HepG2 (cell line): ENCODE results near the gene SCAPER. TPM values are rescaled to one million over a fixed set of nuclear protein-coding genes. Genes with fewer than 3 reads are reported as not detected.

Experiments
- ATAC-seq: fragments of 200-7000 bp; cut with Tn5 transposase; 3 replicates; pipeline ENCODE4 v1.9.1; 2020; ENCODE audit warnings: mild to moderate bottlenecking, moderate library complexity
- BruUV-seq: library from RNA; stranded (reverse); fragments of 400-500 nt; replicated peaks from 2 replicates; lab custom pipeline; 2021; lab: Mats Ljungman, UMichigan
- CTCF ChIA-PET: fragments of 300-600 bp; formaldehyde crosslinking; extraction: SDS; loops from one replicate; lab custom pipeline; 2021; ENCODE audit warnings: low total read pairs, inconsistent platforms, low intra/inter-chr PET ratio; lab: Yijun Ruan, JAX
- POLR2A ChIA-PET: fragments of 350-600 bp; sonication (Branson Sonifier 250); formaldehyde crosslinking; loops from one replicate; lab custom pipeline; 2020; ENCODE audit warnings: antibody characterized with exemption, inconsistent platforms; lab: Yijun Ruan, JAX
- DNase-seq: peaks from one replicate; pipeline ENCODE4 v3.0.0-alpha.2; 2015; ENCODE audit warnings: low spot score
- FAIRE-seq: peaks from 3 replicates; lab custom pipeline; 2011; peaks lifted over from hg19 to GRCh38; lab: Jason Lieb, UNC
- H2AFZ ChIP-seq: one replicate; pipeline ENCODE4 v1.6.1; 2011; ENCODE audit warnings: low read length, inconsistent platforms
- H3K27ac ChIP-seq: fragments of 300-600 bp; 3 replicates; pipeline ENCODE4 v1.8.0; 2011; ENCODE audit warnings: mixed run types, mild to moderate bottlenecking, mixed read lengths, low read length, inconsistent platforms; ENCODE audit not compliant: insufficient read depth; ENCODE audit errors: extremely low read length
- H3K27me3 ChIP-seq, 2 experiments: fragments of 200-600 bp in 1 of 2; 2 replicates in 1 of 2; 3 replicates in 1 of 2; pipeline versions ENCODE4 v1.6.0 to v1.8.0; 2011; ENCODE audit warnings: low read length in 2 of 2, mild to moderate bottlenecking in 2 of 2, moderate library complexity in 2 of 2, inconsistent platforms in 1 of 2; ENCODE audit not compliant: insufficient read depth in 2 of 2, control insufficient read depth in 1 of 2
- H3K36me3 ChIP-seq, 2 experiments: fragments of 200-600 bp in 1 of 2; replicated peaks in 1 of 2; 2 replicates in 1 of 2; 3 replicates in 1 of 2; pipeline versions ENCODE4 v1.5.1 to v1.8.0; 2011; ENCODE audit warnings: low read length in 2 of 2, inconsistent platforms in 1 of 2; ENCODE audit not compliant: insufficient read depth in 2 of 2, control insufficient read depth in 1 of 2
- H3K4me1 ChIP-seq: 2 replicates; pipeline ENCODE4 v1.5.1; 2012; ENCODE audit warnings: low read length, inconsistent platforms; ENCODE audit not compliant: insufficient read depth
- H3K4me2 ChIP-seq: 2 replicates; pipeline ENCODE4 v1.6.0; 2011; ENCODE audit warnings: low read depth, low read length, inconsistent platforms
- H3K4me3 ChIP-seq, 3 experiments: fragments of 200-600 bp in 1 of 3; sonication (generic), shearing (Covaris generic) in 1 of 3; replicated peaks in 1 of 3; 2 replicates each; pipeline ENCODE4 v1.5.1; 2011 to 2016; ENCODE audit warnings: low read length in 3 of 3, inconsistent platforms in 2 of 3, low read depth in 2 of 3, mild to moderate bottlenecking in 2 of 3, control low read depth in 1 of 3, mixed read lengths in 1 of 3; ENCODE audit not compliant: insufficient read depth in 1 of 3
- H3K79me2 ChIP-seq: one replicate; pipeline ENCODE4 v1.6.1; 2011; ENCODE audit warnings: low read length, inconsistent platforms; ENCODE audit not compliant: insufficient read depth
- H3K9ac ChIP-seq: 2 replicates; pipeline ENCODE4 v1.6.0; 2011; ENCODE audit warnings: mild to moderate bottlenecking, low read depth, low read length, inconsistent platforms; ENCODE audit not compliant: insufficient read depth
- H3K9me3 ChIP-seq: 2 replicates; pipeline ENCODE4 v1.5.1; 2012; ENCODE audit warnings: mild to moderate bottlenecking, low read length
- H4K20me1 ChIP-seq: 2 replicates; pipeline ENCODE4 v1.6.0; 2011; ENCODE audit warnings: inconsistent platforms, mild to moderate bottlenecking, low read length, moderate library complexity; ENCODE audit not compliant: insufficient read depth
- ATM ChIP-seq: fragments of 450-650 bp; IDR thresholded peaks from 2 replicates; pipeline ENCODE4 v1.7.1; 2017; ENCODE audit warnings: mild to moderate bottlenecking, borderline replicate concordance
- ELF1 ChIP-seq: sonication (generic); formaldehyde crosslinking; IDR thresholded peaks from 2 replicates; pipeline ENCODE4 v1.4.0; 2020; ENCODE audit warnings: missing genetic modification reagents
- ELF3 ChIP-seq: IDR thresholded peaks from 2 replicates; pipeline ENCODE4 v1.6.1; 2016; ENCODE audit warnings: missing genetic modification reagents, missing compliant biosample characterization
- GFI1 ChIP-seq: sonication (generic); formaldehyde crosslinking; IDR thresholded peaks from 2 replicates; pipeline ENCODE4 v1.5.0; 2020; ENCODE audit warnings: missing genetic modification reagents, mild to moderate bottlenecking, borderline replicate concordance
- GZF1 ChIP-seq: sonication (generic); formaldehyde crosslinking; IDR thresholded peaks from 2 replicates; pipeline ENCODE4 v1.5.1; 2020; ENCODE audit warnings: mild to moderate bottlenecking, missing genetic modification reagents
- HNF1B ChIP-seq: sonication (generic); formaldehyde crosslinking; IDR thresholded peaks from 2 replicates; pipeline ENCODE4 v1.5.1; 2020; ENCODE audit warnings: mild to moderate bottlenecking, moderate library complexity, missing genetic modification reagents
- PHF5A ChIP-seq: IDR thresholded peaks from one replicate; pipeline ENCODE4 v1.6.1; 2018; ENCODE audit warnings: low read depth, missing genetic modification reagents; ENCODE audit not compliant: unreplicated experiment
- POLR2AphosphoS5 ChIP-seq: IDR thresholded peaks from 2 replicates; pipeline ENCODE4 v1.6.1; 2012; ENCODE audit warnings: low read depth, low read length
- RFX5 ChIP-seq: IDR thresholded peaks from 2 replicates; pipeline ENCODE4 v1.6.1; 2011; ENCODE audit warnings: low read depth, low read length, improper control_type of control experiment
- SMARCE1 ChIP-seq: fragments of 450-650 bp; IDR thresholded peaks from 2 replicates; pipeline ENCODE4 v1.6.1; 2017; ENCODE audit warnings: borderline replicate concordance
- ZBED4 ChIP-seq: sonication (generic); formaldehyde crosslinking; IDR thresholded peaks from 2 replicates; pipeline ENCODE4 v1.4.0; 2020; ENCODE audit warnings: missing genetic modification reagents, borderline replicate concordance
- ZBTB33 ChIP-seq: sonication (generic); formaldehyde crosslinking; IDR thresholded peaks from 2 replicates; pipeline ENCODE4 v1.4.0; 2020; ENCODE audit warnings: missing genetic modification reagents
- ZFYVE20 ChIP-seq: sonication (generic); formaldehyde crosslinking; IDR thresholded peaks from 2 replicates; pipeline ENCODE4 v1.8.0; 2023; ENCODE audit warnings: low read depth, mild to moderate bottlenecking, moderate library complexity, missing genetic modification reagents, borderline replicate concordance
- ZNF30 ChIP-seq: sonication (generic); formaldehyde crosslinking; IDR thresholded peaks from 2 replicates; pipeline ENCODE4 v1.5.0; 2020; ENCODE audit warnings: mild to moderate bottlenecking, missing genetic modification reagents
- ZNF484 ChIP-seq: sonication (generic); formaldehyde crosslinking; IDR thresholded peaks from 2 replicates; pipeline ENCODE4 v1.5.1; 2020; ENCODE audit warnings: mild to moderate bottlenecking, low read depth, missing genetic modification reagents, borderline replicate concordance
- in situ Hi-C: cut with HindIII; loops from 2 replicates; pipeline ENCODE4 v1.10.0; 2017; ENCODE audit warnings: low pct_unique_long_range_greater_than_20kb; ENCODE audit not compliant: extremely low pct_ligation_motif_present
- intact Hi-C: fragments of 100-400 bp; cut with micrococcal nuclease; formaldehyde crosslinking; loops from one replicate; pipeline ENCODE4 v1.10.0; 2022; ENCODE audit not compliant: unreplicated experiment
- polyA plus RNA-seq, 8 experiments: library from polyadenylated mRNA; depleted of rRNA in 3 of 8; stranded (reverse) in 7 of 8; unstranded in 1 of 8; fragments of >200 nt; fragmentation: Illumina TruSeq in 4 of 8; extraction: Trizol in 4 of 8; gene quantifications; 2 replicates each; pipeline versions ENCODE4 v1.2.1 to v1.2.3, GENCODE V29; 2011 to 2016; ENCODE audit warnings: low read depth in 4 of 8, missing spikeins in 1 of 8, mixed read lengths in 1 of 8; ENCODE audit not compliant: insufficient read depth in 1 of 8
- total RNA-seq, 5 experiments: library from RNA; depleted of rRNA; stranded (reverse); fragments of >200 nt; fragmentation: Illumina TruSeq; extraction: Trizol; gene quantifications; 2 replicates each; pipeline ENCODE4 v1.2.3, GENCODE V29; 2016; ENCODE audit warnings: low read depth in 1 of 5
- TF ChIP-seq, protein P1 (sequence below): sonication (generic); formaldehyde crosslinking; IDR thresholded peaks from 2 replicates; pipeline ENCODE4 v1.8.1; 2023; ENCODE audit warnings: mild to moderate bottlenecking, missing genetic modification reagents

The SCAPER gene
- total and polyA plus RNA-seq, 2 of the 13 experiments (the other 11 are each of a cell fraction or from before 2014, with no cell fraction given), result 4.3 to 10.5 TPM

- TF ChIP-seq ZBTB33 (no peak), ZFYVE20 (CRISPR knock-in tag) (no peak), GZF1 (CRISPR knock-in tag) (no peak), RFX5 (no peak), PHF5A (no peak), GFI1 (no peak), ELF3 (CRISPR knock-in tag) (no peak), ZNF30 (no peak), ELF1 (CRISPR knock-in tag) (no peak), HNF1B (CRISPR knock-in tag) (no peak), SMARCE1 (no peak)
Measured at GRCh38 chr15:76795217-76795616, 109.9 kb downstream of the SCAPER start (continued).

- ChIA-PET CTCF (no interaction called here), POLR2A (no interaction called here)
- Histone ChIP-seq H3K27ac (no peak overlapping the region), H4K20me1 (no peaks in the 10 kb centered on the region), H3K27me3 (no peaks in the 10 kb centered on the region), H3K79me2 (no peaks in the 10 kb centered on the region), H3K9me3 (no peaks in the 10 kb centered on the region), H3K4me3 (no peak overlapping the region), H2AFZ (no peak overlapping the region), H3K4me1 (no peaks in the 10 kb centered on the region), H3K36me3 (0 out of 5 replicates have a peak, but pooled peaks cover 0 to 13% of the 10 kb centered on the region in 2 experiments), H3K9ac (no peak overlapping the region), H3K4me2 (no peak overlapping the region)
- no peak for DNase-seq
- in situ Hi-C loops, result no loop called here
- intact Hi-C loops, result no loop called here
- FAIRE-seq, result no peak
- BruUV-seq, result no TSS peak
- no peak for ATAC-seq
- TF ChIP-seq ZBED4 (CRISPR knock-in tag) (no peak), ATM (no peak), ZNF484 (no peak), POLR2AphosphoS5 (no peak)
- TF ChIP-seq, protein P1, sequence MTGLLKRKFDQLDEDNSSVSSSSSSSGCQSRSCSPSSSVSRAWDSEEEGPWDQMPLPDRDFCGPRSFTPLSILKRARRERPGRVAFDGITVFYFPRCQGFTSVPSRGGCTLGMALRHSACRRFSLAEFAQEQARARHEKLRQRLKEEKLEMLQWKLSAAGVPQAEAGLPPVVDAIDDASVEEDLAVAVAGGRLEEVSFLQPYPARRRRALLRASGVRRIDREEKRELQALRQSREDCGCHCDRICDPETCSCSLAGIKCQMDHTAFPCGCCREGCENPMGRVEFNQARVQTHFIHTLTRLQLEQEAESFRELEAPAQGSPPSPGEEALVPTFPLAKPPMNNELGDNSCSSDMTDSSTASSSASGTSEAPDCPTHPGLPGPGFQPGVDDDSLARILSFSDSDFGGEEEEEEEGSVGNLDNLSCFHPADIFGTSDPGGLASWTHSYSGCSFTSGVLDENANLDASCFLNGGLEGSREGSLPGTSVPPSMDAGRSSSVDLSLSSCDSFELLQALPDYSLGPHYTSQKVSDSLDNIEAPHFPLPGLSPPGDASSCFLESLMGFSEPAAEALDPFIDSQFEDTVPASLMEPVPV (CRISPR knock-in tag), result no peak
Measured at GRCh38 chr15:76793162-76793561, 112.0 kb downstream of the SCAPER start.
